GM12878 (cell line): ENCODE data around the gene XPNPEP3.

Experiments
- ATF3 ChIP-seq: IDR thresholded peaks from 2 replicates; pipeline ENCODE4 v1.6.1; 2011; ENCODE audit warnings: low read depth, mild to moderate bottlenecking, low read length, moderate library complexity, borderline replicate concordance; ENCODE audit errors: extremely low read depth
- CREM ChIP-seq: IDR thresholded peaks from 2 replicates; pipeline ENCODE4 v1.6.1; 2014; ENCODE audit warnings: antibody characterized with exemption, low read depth
- CTCF ChIP-seq, 3 experiments: IDR thresholded peaks in 2 of 3; conservative IDR thresholded peaks in 1 of 3; 2 replicates each; pipeline ENCODE4 v1.5.1; 2011; ENCODE audit warnings: low read depth in 3 of 3, low read length in 3 of 3, mild to moderate bottlenecking in 3 of 3, control low read depth in 2 of 3, moderate library complexity in 2 of 3, inconsistent platforms in 1 of 3, mixed read lengths in 1 of 3; ENCODE audit not compliant: control insufficient read depth in 2 of 3, insufficient read depth in 1 of 3; ENCODE audit errors: extremely low read depth in 1 of 3
- CUX1 ChIP-seq: IDR thresholded peaks from 2 replicates; pipeline ENCODE4 v1.6.1; 2012; ENCODE audit warnings: improper control_type of control experiment, low read depth, low read length; ENCODE audit not compliant: insufficient replicate concordance
- JUNB ChIP-seq: IDR thresholded peaks from 2 replicates; pipeline ENCODE4 v1.6.1; 2016; ENCODE audit warnings: antibody characterized with exemption, mild to moderate bottlenecking
- MAX ChIP-seq: IDR thresholded peaks from 2 replicates; pipeline ENCODE4 v1.6.1; 2012; ENCODE audit warnings: low read depth, low read length, improper control_type of control experiment
- POLR2A ChIP-seq: IDR thresholded peaks from 2 replicates; pipeline ENCODE4 v1.6.1; 2011; ENCODE audit warnings: low read depth, mild to moderate bottlenecking, low read length
- RAD21 ChIP-seq: IDR thresholded peaks from 2 replicates; pipeline ENCODE4 v1.6.1; 2011; ENCODE audit warnings: mild to moderate bottlenecking, low read depth, low read length, moderate library complexity; ENCODE audit not compliant: insufficient read depth
- SREBF2 ChIP-seq: IDR thresholded peaks from 2 replicates; pipeline ENCODE4 v1.6.1; 2012; ENCODE audit warnings: mild to moderate bottlenecking, low read length
- SUZ12 ChIP-seq: fragments of 200-600 bp; sonication (generic); IDR thresholded peaks from one replicate; pipeline ENCODE4 v1.6.1; 2018; ENCODE audit warnings: antibody characterized with exemption, mild to moderate bottlenecking; ENCODE audit not compliant: unreplicated experiment
- ZNF24 ChIP-seq: fragments of 450-650 bp; IDR thresholded peaks from 2 replicates; pipeline ENCODE4 v1.6.1; 2017; ENCODE audit warnings: antibody characterized with exemption, mild to moderate bottlenecking
- TF ChIP-seq, protein P1 (sequence below): IDR thresholded peaks from 2 replicates; pipeline ENCODE4 v1.6.1; 2011; ENCODE audit warnings: borderline replicate concordance, low read depth, mild to moderate bottlenecking, moderate library complexity, mixed read lengths, low read length; ENCODE audit not compliant: insufficient read depth; ENCODE audit errors: extremely low read length

DNA sequence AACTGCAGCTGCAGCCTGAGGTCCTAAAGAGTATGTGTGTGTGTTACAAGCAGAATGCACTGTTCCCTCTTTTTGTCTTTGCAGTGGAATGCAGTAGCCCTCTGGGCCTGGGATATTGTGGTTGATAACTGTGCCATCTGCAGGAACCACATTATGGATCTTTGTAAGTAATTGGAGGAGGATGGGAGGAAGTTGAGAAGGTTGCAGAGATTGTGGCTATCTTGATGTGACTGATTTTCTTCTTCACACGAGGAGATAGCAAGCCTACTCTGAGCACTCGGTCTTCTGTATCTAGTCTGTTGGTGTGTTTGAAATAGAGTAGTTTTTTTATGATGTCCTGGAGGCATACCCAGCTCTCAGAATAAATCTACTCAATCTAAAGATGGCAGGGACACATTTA lies 96.5 kb downstream of the XPNPEP3 start:
- TF ChIP-seq ATF3 (no peak), POLR2A (no peak), SREBF2 (no peak), JUNB (no peak), CUX1 (no peak), CTCF (IDR thresholded peaks at IDR 0.05 in 2 of 3, conservative IDR thresholded peaks at IDR 0.05 in 1 of 3; ENCODE audit: control insufficient read depth in 2 of 3, extremely low read depth in 1 of 3, insufficient read depth in 1 of 3, low read depth in 3 of 3, low read length in 3 of 3) (no peak), RAD21 (no peak), MAX (no peak), ZNF24 (no peak), CREM (no peak), SUZ12 (no peak)
- TF ChIP-seq, protein P1, sequence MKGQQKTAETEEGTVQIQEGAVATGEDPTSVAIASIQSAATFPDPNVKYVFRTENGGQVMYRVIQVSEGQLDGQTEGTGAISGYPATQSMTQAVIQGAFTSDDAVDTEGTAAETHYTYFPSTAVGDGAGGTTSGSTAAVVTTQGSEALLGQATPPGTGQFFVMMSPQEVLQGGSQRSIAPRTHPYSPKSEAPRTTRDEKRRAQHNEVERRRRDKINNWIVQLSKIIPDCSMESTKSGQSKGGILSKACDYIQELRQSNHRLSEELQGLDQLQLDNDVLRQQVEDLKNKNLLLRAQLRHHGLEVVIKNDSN = no peak
